Measurements from ENCODE around the gene MFN2.
A peak's percentile ranks its signal among the peaks of the same experiment; 100 is the strongest.
"Not testable (repeated sequence)": the region's sequence is repeated elsewhere in the genome, so short reads cannot be mapped to it uniquely, and the experiment has no call there.

The MFN2 gene

GRCh38 chr1:11998636-11999035 lies 18.4 kb downstream of the MFN2 start:
- DNase-seq (ENCODE audit: low spot score), result no peak

- no peak for DNase-seq (ENCODE audit: low spot score)
Observed at GRCh38 chr1:11999236-11999635, 19.0 kb downstream of the MFN2 start.

GRCh38 chr1:12001249-12001917 lies 21.1 kb downstream of the MFN2 start:
- peak; percentile 79 for DNase-seq (ENCODE audit: low spot score)

DNA sequence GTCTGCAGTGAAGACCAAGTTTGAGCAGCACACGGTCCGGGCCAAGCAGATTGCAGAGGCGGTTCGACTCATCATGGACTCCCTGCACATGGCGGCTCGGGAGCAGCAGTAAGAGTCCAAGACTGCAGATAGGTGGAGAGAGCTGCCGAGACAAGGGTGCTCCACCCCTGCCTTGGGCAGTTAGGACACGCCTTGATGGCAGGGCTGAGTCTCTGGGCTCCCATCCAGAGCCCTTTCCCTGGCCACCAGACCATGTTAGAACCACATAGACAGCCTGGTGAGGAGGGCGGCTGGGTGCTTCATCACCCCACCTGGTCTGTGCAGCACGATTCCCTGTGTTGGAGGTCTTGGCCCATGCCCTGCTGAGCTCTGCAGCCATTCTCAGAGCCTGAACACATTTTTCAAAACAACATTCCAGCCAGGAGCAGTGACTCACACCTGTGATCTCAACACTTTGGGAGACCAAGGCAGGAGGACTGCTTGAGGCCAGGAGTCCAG lies 21.8 kb downstream of the MFN2 start:
- DNase-seq (ENCODE audit: low spot score), result no peak

DNA sequence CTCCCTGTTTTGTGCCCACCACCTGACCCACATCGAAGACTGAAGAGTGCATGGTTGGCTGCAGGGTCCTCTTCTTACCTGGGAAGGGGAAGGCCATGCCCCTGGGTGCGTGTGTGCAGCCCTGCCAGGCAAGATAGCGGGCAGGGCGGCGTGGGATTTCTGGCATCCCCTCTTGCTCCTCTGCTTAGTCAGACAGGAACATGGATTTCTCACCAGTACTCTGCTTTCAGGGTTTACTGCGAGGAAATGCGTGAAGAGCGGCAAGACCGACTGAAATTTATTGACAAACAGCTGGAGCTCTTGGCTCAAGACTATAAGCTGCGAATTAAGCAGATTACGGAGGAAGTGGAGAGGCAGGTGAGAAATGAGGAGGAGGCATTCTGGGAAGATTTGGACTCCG lies 23.5 kb downstream of the MFN2 start:
- no peak for DNase-seq (ENCODE audit: low spot score)

DNA sequence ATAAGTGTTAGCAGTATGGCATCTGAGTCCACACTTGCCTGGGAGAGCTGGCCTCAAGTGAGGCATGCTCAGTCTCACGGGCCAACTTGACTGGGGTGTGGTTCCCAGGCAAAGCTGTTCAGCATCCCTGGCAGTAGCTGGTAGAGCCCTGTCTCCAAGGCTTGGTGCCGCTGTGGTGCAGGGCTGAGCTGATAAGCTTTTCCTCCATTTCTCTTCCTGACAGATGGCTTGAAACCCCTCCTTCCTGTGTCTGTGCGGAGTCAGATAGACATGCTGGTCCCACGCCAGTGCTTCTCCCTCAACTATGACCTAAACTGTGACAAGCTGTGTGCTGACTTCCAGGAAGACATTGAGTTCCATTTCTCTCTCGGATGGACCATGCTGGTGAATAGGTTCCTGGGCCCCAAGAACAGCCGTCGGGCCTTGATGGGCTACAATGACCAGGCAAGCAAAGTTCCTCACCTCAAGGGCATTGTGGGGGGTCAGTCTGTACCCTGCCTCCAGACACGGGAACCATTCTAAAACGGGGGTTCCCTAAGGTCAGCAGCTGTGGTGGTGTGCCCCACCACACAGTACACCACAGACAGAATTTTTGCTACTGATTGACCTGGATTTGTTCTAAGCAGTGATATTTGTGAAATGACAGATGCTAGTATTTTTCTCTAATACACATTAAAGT lies 25.4 kb downstream of the MFN2 start:
- no peak for DNase-seq (ENCODE audit: low spot score)

DNA sequence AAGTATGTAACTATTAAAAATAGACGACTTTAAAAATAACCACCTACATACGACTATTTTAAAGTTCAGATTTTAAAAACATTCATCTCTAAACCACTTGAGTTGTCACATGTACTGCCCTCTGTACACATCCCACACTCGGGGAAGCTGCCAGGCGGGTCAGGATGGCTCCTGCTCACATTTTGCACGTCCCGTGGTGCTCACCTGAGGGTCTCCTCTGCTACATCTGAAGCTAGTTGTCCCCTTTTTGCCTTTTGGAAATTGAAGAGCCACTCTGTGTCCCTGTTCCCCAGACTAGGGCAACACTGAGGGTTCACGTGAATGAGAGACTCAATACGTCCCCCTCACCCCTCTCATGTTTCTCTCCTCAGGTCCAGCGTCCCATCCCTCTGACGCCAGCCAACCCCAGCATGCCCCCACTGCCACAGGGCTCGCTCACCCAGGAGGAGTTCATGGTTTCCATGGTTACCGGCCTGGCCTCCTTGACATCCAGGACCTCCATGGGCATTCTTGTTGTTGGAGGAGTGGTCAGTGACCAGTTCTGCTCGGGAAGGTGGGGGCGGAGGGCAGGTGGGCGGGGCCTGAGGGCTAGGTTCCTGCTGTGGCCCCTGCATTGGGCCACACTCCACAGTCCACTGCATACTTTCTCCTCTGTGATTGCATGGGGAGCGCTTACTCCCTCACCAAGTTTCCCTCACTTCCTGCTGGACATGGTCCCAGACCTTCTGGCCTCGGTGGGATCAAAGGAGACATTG lies 26.1 kb downstream of the MFN2 start:
- DNase-seq (ENCODE audit: low spot score), result no peak

DNA sequence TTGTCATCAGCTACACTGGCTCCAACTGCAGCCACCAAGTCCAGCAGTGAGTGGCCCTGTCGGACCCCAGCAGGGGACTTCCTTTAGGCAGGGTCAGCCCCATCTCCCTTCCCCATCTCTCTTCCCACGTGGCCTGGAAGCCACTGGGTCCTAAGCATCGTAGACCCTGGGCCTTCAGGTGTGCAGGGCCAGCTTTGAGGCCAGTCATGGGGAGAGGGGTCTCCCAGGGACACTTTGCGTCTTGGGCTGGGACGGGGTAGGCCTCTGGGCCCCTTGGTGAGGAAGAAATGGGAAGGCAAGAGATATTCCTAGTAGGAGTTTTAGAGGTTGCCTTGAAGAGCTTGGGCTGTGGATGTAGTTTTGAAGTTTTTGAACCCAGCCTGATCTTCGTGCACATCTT lies 27.0 kb downstream of the MFN2 start:
- DNase-seq (ENCODE audit: low spot score), result no peak

DNA sequence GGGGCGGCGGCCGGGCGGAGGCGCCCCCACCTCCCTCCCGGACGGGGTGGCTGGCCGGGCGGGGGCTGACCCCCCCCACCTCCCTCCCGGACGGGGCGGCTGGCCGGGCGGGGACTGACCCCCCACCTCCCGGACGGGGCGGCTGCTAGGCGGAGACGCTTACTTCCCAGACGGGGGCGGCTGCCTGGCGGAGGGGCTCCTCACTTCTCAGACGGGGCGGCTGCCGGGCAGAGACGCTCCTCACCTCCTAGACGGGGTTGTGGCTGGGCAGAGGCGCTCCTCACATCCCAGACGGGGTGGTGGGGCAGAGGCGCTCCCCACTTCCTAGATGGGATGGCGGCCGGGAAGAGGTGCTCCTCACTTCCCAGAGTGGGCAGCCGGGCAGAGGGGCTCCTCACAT lies 28.1 kb downstream of the MFN2 start:
- DNase-seq (ENCODE audit: low spot score), result not testable (repeated sequence)

DNA sequence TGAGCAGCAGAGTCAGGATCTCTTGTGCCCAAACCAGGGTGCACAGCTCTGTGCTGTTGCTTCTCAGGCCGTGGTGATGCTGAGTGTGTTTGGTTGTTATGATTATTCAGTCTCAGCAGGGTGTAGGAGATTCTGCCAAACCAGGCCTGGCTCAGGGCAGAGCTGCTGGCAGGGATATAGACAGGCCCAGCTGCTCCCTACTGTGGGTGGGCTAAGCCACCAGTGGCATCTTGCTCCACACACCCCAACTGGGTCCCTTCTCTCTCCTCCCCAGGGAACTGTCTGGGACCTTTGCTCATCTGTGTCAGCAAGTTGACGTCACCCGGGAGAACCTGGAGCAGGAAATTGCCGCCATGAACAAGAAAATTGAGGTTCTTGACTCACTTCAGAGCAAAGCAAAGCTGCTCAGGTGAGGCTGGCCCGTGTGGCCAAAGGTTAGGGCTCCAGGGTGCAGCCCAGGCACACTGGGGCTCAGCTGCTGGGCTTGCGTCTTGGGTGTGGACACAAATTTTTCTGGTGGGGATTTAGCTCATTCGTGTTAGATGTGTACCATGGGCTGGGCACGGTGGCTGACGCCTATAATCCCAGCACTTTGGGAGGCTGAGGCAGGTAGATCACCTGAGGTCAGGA lies 29.2 kb downstream of the MFN2 start:
- DNase-seq (ENCODE audit: low spot score), result no peak

GRCh38 chr1:12010746-12011570 lies 30.7 kb downstream of the MFN2 start:
- DNase-seq (ENCODE audit: low spot score), result no peak

DNA sequence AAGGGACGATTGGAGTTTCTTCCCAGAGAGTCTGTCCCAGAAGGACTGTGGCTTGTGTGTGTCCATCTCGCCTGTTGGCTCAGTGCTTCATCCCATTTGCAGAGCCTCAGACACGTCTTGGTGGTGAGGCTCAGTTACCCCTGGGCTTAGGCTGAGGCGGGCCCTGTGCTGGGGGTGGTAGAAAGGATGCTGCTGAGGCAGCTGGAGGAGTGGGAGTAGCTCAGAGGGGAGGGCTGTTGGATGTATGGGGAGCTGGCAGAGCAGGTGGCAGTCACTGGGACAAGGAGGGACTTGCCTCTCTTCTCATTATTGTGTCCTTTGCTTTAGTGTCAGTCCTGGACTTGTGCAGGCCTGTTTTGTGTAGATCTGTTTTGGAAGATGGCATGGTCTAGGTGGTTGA lies 31.8 kb downstream of the MFN2 start:
- DNase-seq (ENCODE audit: low spot score), result no peak

- DNase-seq (ENCODE audit: low spot score), result no peak
Observed at GRCh38 chr1:12012560-12013316, 32.5 kb downstream of the MFN2 start.

GRCh38 chr1:12014141-12014991 lies 34.1 kb downstream of the MFN2 start:
- DNase-seq (ENCODE audit: low spot score), result no peak

GRCh38 chr1:12015001-12015491 lies 34.8 kb downstream of the MFN2 start:
- DNase-seq (ENCODE audit: low spot score), result no peak

DNA sequence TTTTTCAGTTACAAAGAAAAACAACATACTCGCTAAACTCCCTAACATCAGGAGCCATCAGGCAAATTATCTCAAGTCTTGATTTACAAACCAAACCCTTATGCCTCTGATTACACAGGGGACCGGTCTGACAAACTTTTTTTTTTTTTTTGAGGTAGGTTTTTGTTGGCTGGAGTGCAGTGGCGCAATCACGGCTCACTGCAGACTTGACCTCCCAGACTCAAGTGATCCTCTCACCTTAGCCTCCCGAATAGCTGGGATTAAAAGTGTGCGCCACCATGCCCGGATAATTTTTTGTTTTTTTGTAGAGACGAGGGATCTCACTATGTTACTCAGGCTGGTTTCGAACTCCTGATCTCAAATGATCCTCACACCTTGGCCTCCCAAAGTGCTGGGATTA lies 35.3 kb downstream of the MFN2 start:
- DNase-seq (ENCODE audit: low spot score), result no peak

DNA sequence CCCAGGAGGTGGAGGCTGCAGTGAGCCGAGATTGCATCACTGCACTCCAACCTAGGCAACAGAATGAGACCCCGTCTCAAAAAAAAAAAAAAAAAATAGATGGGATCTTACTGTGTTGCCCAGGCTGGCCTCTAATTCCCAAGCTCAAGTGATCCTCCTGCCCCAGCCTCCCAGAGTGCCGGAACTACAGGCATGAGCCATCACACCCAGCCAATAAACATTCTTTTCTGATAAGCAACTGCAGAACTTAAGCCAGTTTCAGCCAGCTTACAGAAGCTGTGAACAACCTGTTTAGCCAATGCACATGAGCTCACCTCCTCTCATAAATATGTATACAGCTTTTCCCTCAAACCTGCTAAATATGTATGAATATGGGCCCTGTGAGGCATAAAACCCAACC lies 35.9 kb downstream of the MFN2 start:
- no peak for DNase-seq (ENCODE audit: low spot score)

- DNase-seq (ENCODE audit: low spot score), result peak; percentile 52
Observed at GRCh38 chr1:12019858-12020509, 39.7 kb downstream of the MFN2 start.

- no peak for DNase-seq (ENCODE audit: low spot score)
Observed at GRCh38 chr1:12021616-12022015, 41.4 kb downstream of the MFN2 start.
